ENCODE data around the gene ANXA6.

Gene ANXA6

GRCh38 chr5:151097061-151097460, 60.5 kb downstream of the ANXA6 start:
- DNase-seq, result no peak

DNA sequence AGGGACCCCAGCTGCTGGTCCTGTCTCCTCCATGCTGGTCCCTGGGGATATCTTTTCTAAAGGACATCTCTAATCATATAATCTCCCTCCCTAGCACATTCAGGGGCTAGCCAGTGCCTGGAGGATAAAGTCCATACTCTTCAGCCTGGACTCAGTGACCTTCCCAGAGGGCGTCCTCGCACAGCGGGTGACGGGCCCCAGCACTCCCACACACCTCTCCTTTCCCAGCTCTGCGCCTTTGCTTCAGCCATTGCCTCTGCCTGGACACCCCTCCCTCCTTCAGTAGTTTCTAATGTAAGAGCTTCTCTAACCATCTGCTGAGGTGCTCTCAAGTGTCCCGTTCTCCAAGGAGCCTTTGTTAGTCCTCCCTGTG, 61.6 kb downstream of the ANXA6 start:
- no peak for DNase-seq

- no peak for DNase-seq
Measured at GRCh38 chr5:151095341-151096000, 62.1 kb downstream of the ANXA6 start.

- DNase-seq, result no peak
Measured at GRCh38 chr5:151094852-151095245, 62.7 kb downstream of the ANXA6 start.

- no peak for DNase-seq
Measured at GRCh38 chr5:151094030-151094851, 63.3 kb downstream of the ANXA6 start.

DNA sequence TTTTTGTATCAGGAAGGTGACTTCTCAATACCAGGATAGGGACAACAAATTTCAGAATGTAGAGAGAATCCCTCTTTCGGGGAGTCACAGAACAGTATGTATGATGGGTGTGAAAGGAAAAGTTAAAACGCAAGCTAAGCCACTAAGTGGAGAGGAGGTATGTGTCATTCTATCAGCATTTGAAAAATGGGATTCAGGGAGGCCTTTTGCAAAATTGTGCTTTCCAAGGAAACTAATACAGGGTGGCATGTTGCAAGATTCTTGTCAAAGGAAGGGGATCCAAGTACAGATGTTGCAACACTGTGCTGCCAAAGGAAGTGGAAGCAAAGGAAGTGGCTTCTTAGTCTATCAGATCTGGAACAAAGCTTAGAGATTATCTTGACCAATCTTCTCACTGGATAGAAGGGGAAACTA, 64.1 kb downstream of the ANXA6 start:
- no peak for DNase-seq

GRCh38 chr5:151092762-151093161, 64.8 kb downstream of the ANXA6 start:
- DNase-seq, result no peak

DNA sequence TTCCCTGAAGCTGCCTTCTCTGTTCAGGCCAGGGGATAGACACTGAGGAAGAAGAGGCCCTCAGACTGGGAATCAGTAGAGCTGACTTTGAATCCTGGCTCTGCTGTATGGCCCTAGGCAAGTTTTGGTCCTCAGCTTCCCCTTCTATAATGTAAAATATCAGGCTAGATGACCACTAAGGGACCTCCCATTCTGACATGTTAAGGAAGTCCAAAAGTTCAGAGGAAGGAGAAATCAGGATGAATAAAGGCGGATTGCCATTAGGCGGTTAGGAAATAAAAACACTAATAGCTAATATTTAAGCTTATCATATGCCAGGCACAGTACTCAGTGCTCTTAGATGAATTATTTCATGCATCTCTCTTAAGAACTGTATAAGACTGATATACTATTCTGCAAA, 67.9 kb downstream of the ANXA6 start:
- DNase-seq, result no peak

DNA sequence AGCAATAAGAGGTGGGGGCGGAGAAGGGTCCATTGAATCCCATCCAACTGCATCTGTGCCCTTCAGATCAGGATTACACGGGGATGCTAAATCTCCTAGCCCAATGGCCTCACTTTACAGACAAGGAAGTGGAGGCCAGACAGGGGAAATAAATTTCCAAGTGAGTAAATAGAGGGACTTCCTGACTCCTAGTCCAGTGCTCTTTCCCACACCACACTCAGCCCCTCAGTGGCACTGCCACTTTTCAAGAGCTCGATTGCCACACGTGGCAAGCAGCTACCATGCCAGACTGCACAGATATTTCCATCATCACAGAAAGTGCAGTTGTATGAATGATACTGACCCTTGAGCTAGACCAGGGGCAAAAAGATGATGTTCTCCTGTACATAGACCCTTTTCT, 68.6 kb downstream of the ANXA6 start:
- no peak for DNase-seq

DNA sequence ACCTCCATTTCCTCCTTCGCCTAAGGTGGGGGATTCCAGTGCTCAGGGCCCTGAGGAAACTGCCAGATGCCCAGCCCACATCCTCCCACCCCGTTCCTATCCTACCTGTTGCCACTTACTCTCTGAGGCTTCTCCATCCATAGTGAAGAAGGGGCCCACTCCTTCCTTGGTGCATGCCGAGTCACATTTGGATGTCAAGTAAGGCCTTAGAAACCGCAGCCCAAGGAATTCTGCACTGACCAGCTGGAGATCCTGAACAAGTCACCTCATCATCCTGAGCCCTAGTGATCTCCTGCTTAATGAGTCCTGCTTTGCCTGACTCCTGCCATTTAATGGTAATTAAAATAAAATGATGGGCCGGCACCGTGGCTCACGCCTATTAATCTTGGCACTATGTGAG, 70.1 kb downstream of the ANXA6 start:
- no peak for DNase-seq

DNA sequence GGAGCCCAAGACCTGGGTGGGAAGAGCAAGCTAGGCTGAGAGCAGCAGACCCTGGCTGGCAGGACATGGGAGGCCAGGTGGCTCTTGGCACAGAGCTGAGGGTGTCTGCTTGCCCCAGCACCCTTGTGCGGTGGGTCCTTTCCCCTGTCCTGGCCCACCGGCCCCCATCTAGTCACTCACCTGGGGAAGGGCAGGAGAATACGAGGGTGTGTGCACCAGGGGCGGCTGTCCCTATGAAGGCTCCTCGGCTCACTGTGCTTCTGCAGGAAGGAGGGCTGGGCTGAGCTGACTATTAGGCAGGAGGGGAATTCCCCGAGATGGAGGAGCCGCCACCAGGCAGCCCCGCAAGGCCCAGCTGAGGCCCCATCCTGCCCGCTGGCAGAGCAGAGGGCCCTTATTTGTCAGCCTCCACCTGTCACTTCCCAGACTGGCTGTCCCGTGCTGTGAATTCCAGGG, 70.6 kb downstream of the ANXA6 start:
- DNase-seq, result no peak

GRCh38 chr5:151086192-151086869, 71.2 kb downstream of the ANXA6 start:
- no peak for DNase-seq

- no peak for DNase-seq
Measured at GRCh38 chr5:151085517-151086041, 72.0 kb downstream of the ANXA6 start.

DNA sequence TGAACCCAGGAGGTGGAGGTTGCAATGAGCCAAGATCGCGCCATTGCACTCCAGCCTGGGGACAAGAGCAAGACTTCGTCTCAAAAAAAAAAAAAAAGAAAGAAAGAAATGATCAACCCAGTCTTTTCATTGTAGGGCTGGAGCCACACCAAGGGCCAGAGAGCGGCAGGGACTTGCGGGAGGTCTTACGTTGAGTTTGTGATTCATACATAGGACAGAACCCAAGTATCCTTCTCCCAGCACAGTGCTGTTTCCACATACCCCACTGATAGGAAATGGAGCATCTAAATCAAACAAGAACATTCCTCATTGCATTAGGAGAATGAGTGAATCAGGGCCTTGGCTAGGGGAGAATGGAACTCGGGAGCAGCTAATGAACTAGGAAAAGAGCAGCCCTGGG, 73.2 kb downstream of the ANXA6 start:
- no peak for DNase-seq

DNA sequence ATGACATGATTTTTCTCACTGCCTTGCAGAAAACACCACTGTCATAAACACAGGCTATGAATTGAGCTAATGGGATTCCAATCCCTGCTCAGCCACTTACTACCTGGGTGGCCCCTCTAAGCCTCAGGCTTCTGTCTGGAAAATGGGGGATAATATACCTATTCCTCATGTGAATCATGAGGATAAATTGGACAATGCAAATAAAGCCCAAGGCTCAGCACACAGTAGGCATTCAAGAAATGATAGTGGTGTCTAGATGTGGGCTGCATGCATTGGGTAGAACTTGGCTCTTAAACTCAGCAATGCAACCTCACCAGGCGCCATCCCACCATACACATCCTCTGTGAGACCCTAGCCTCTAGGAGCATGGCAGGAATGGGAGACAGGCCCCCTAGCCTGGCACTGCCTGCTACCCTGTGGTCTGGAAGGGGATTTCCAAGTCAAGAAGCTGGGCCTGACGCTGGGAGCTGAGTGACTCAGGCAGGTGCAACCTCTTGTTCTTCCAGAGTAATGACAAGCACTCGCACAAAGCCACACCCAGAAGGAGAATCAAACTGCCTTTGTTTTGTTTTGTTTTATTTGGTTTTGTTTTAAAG, 74.4 kb downstream of the ANXA6 start:
- no peak for DNase-seq

DNA sequence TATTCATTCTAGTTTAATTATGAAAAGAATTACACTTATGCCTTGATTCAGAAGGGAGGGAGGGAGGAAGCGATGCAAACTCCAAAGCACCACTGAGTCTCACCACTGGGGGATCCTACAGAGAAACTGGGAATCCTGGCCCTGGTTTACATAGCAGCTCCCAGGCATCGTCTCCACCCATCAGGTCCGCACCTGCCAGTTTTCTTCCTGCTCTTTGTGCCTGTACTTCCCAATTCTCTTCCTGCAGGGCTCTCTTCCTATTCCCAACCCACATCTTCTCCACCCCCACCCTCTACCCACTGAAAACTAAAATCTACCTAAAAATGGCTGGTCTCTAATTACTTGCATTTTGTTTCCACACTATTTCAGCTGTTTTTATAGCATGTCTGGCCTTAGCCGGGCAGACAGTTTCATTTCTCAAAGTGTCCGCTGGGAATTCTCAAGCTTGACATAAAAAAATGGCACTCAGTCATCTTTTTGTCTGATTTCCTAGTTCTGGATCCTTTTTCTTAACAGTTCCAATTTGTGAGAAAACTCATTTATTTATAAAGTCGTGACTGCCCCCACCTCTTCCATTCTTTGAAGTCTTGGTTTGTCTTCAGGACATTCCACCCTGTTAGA, 75.2 kb downstream of the ANXA6 start:
- DNase-seq, result no peak

- DNase-seq, result no peak
Measured at GRCh38 chr5:151081431-151082281, 75.9 kb downstream of the ANXA6 start.

GRCh38 chr5:151080613-151081430, 76.8 kb downstream of the ANXA6 start, which contains the start of gene TNIP1:
TSS of gene TNIP1 (minus strand) at chr5:151081034. CDS start at chr5:151065095, 15,939 bp downstream.
- DNase-seq, result peak; percentile 49

GRCh38 chr5:151079838-151080612, 77.6 kb downstream of the ANXA6 start:
- peak; percentile 26 for DNase-seq
